H1 (cell line): ENCODE data around the gene DENND1A. TPM values are rescaled to one million over a fixed set of nuclear protein-coding genes. Genes with fewer than 3 reads are reported as not detected.

ENCODE experiments used
- CTCF ChIA-PET: fragments of 300-600 bp; sonication (Branson Sonifier 250); formaldehyde crosslinking; loops from one replicate; lab custom pipeline; 2021; ENCODE audit not compliant: partially characterized antibody; lab: Charles Lee
- POLR2A ChIA-PET: fragments of 300-600 bp; sonication (Branson Sonifier 250); formaldehyde crosslinking; loops from one replicate; lab custom pipeline; 2021; ENCODE audit warnings: inconsistent platforms; ENCODE audit not compliant: partially characterized antibody; lab: Charles Lee
- DNase-seq, 2 experiments: peaks; one replicate each; pipeline versions ENCODE4 v3.0.0 to v3.0.0-alpha.2; 2010 to 2022; ENCODE audit warnings: low spot score in 2 of 2, low read depth in 1 of 2, mixed read lengths in 1 of 2
- FAIRE-seq: peaks from 2 replicates; lab custom pipeline; 2011; peaks lifted over from hg19 to GRCh38; lab: Jason Lieb, UNC
- H2AFZ ChIP-seq: 2 replicates; pipeline ENCODE4 v1.8.1; 2012; ENCODE audit warnings: low read length, inconsistent platforms
- H2AK5ac ChIP-seq: 2 replicates; pipeline ENCODE4 v1.6.1; 2013; ENCODE audit warnings: low read depth, low read length
- H2BK120ac ChIP-seq: replicated peaks from 2 replicates; pipeline ENCODE3; 2013; ENCODE audit warnings: low read depth, low read length, inconsistent platforms
- H2BK12ac ChIP-seq: 2 replicates; pipeline ENCODE4 v1.6.1; 2013; ENCODE audit warnings: low read depth, low read length
- H2BK15ac ChIP-seq: 2 replicates; pipeline ENCODE4 v1.6.1; 2013; ENCODE audit warnings: low read length
- H2BK20ac ChIP-seq: 2 replicates; pipeline ENCODE4 v1.6.1; 2013; ENCODE audit warnings: low read length
- H2BK5ac ChIP-seq: 2 replicates; pipeline ENCODE4 v1.6.1; 2013; ENCODE audit warnings: low read depth, low read length
- H3K14ac ChIP-seq: 2 replicates; pipeline ENCODE4 v1.6.1; 2013; ENCODE audit warnings: inconsistent platforms; ENCODE audit not compliant: insufficient read length
- H3K18ac ChIP-seq: 2 replicates; pipeline ENCODE4 v1.6.1; 2013; ENCODE audit warnings: low read length; ENCODE audit errors: extremely low read depth
- H3K23ac ChIP-seq: 2 replicates; pipeline ENCODE4 v1.6.1; 2013; ENCODE audit warnings: inconsistent platforms; ENCODE audit not compliant: insufficient read length
- H3K23me2 ChIP-seq: 2 replicates; pipeline ENCODE4 v1.6.1; 2013; ENCODE audit warnings: low read depth, low read length
- H3K27ac ChIP-seq: 2 replicates; pipeline ENCODE4 v1.6.1; 2011; ENCODE audit warnings: low read depth, low read length, inconsistent platforms
- H3K27me3 ChIP-seq, 4 experiments: replicated peaks in 1 of 4; 1 replicate in 1 of 4; 2 replicates in 3 of 4; pipeline versions ENCODE4 v1.6.1 to v1.8.1; 2011 to 2013; ENCODE audit warnings: low read length in 3 of 4, mild to moderate bottlenecking in 3 of 4, inconsistent platforms in 2 of 4, mixed read lengths in 2 of 4, moderate library complexity in 1 of 4; ENCODE audit not compliant: control insufficient read depth in 3 of 4, insufficient read depth in 3 of 4; ENCODE audit errors: extremely low read depth in 1 of 4
- H3K36me3 ChIP-seq, 4 experiments: 2 replicates each; pipeline versions ENCODE4 v1.6.1 to v1.8.1; 2011 to 2013; ENCODE audit warnings: mild to moderate bottlenecking in 4 of 4, low read length in 3 of 4, moderate library complexity in 2 of 4, control low read depth in 1 of 4, inconsistent platforms in 1 of 4; ENCODE audit not compliant: insufficient read depth in 4 of 4, control insufficient read depth in 2 of 4
- H3K4ac ChIP-seq: replicated peaks from 2 replicates; pipeline ENCODE3; 2013; ENCODE audit warnings: low read length, low read depth, mixed read lengths, inconsistent platforms; ENCODE audit not compliant: insufficient read length
- H3K4me1 ChIP-seq, 4 experiments: replicated peaks in 1 of 4; 1 replicate in 1 of 4; 2 replicates in 3 of 4; pipeline versions ENCODE4 v1.6.1 to v1.8.1; 2011 to 2013; ENCODE audit warnings: low read length in 3 of 4, inconsistent platforms in 2 of 4, mixed read lengths in 1 of 4; ENCODE audit not compliant: insufficient read depth in 4 of 4, control insufficient read depth in 3 of 4
- H3K4me2 ChIP-seq, 2 experiments: 2 replicates each; pipeline versions ENCODE4 v1.6.1 to v1.8.1; 2011 to 2013; ENCODE audit warnings: low read depth in 2 of 2, low read length in 2 of 2, control low read depth in 1 of 2, inconsistent platforms in 1 of 2, mild to moderate bottlenecking in 1 of 2; ENCODE audit not compliant: insufficient read depth in 1 of 2
- H3K4me3 ChIP-seq, 4 experiments: fragments of 200-600, 300-600 bp in 1 of 4; sonication (generic), shearing (Covaris generic), sonication (Bioruptor Twin) in 1 of 4; 2 replicates each; pipeline versions ENCODE4 v1.5.1 to v1.8.1; 2011 to 2016; ENCODE audit warnings: low read length in 4 of 4, low read depth in 3 of 4, control low read depth in 2 of 4, inconsistent platforms in 2 of 4, mild to moderate bottlenecking in 2 of 4, mixed read lengths in 1 of 4, moderate library complexity in 1 of 4; ENCODE audit not compliant: insufficient read depth in 2 of 4; ENCODE audit errors: extremely low read depth in 1 of 4
- H3K56ac ChIP-seq: replicated peaks from 2 replicates; pipeline ENCODE3; 2013; ENCODE audit warnings: low read depth, mild to moderate bottlenecking, mixed read lengths, low read length, inconsistent platforms; ENCODE audit not compliant: insufficient read length
- H3K79me1 ChIP-seq: 2 replicates; pipeline ENCODE4 v1.6.1; 2013; ENCODE audit warnings: low read depth, low read length, control low read depth
- H3K79me2 ChIP-seq, 2 experiments: 2 replicates each; pipeline versions ENCODE4 v1.6.1 to v1.8.1; 2012 to 2013; ENCODE audit warnings: low read length in 2 of 2, mild to moderate bottlenecking in 2 of 2, inconsistent platforms in 1 of 2; ENCODE audit not compliant: insufficient read depth in 2 of 2, control insufficient read depth in 1 of 2
- H3K9ac ChIP-seq, 4 experiments: replicated peaks in 1 of 4; 1 replicate in 1 of 4; 2 replicates in 3 of 4; pipeline versions ENCODE4 v1.6.1 to v1.8.1; 2011 to 2013; ENCODE audit warnings: low read depth in 3 of 4, low read length in 3 of 4, control low read depth in 2 of 4, mild to moderate bottlenecking in 2 of 4, moderate library complexity in 2 of 4, inconsistent platforms in 1 of 4; ENCODE audit errors: extremely low read depth in 1 of 4
- H3K9me3 ChIP-seq, 2 experiments: 2 replicates each; pipeline versions ENCODE4 v1.6.1 to v1.8.1; 2012 to 2013; ENCODE audit warnings: mild to moderate bottlenecking in 2 of 2, moderate library complexity in 2 of 2, control low read depth in 1 of 2, inconsistent platforms in 1 of 2, low read depth in 1 of 2, low read length in 1 of 2, mixed read lengths in 1 of 2; ENCODE audit not compliant: insufficient read depth in 2 of 2
- H4K20me1 ChIP-seq, 2 experiments: replicated peaks in 1 of 2; 2 replicates each; pipeline versions ENCODE3 to v1.8.1; 2011 to 2013; ENCODE audit warnings: inconsistent platforms in 2 of 2, low read length in 2 of 2, mild to moderate bottlenecking in 1 of 2; ENCODE audit not compliant: insufficient read depth in 2 of 2, control insufficient read depth in 1 of 2
- H4K5ac ChIP-seq: 2 replicates; pipeline ENCODE4 v1.6.1; 2013; ENCODE audit warnings: low read length, low read depth, mixed read lengths, inconsistent platforms; ENCODE audit not compliant: insufficient read length
- H4K8ac ChIP-seq: 2 replicates; pipeline ENCODE4 v1.8.0; 2013; ENCODE audit warnings: mild to moderate bottlenecking, moderate library complexity, low read length, inconsistent platforms; ENCODE audit not compliant: insufficient read depth; ENCODE audit errors: extremely low read depth
- H4K91ac ChIP-seq: replicated peaks from 2 replicates; pipeline ENCODE3; 2013; ENCODE audit warnings: low read length, mixed read lengths, inconsistent platforms; ENCODE audit not compliant: insufficient read length
- BACH1 ChIP-seq: IDR thresholded peaks from 2 replicates; pipeline ENCODE4 v1.6.1; 2012; ENCODE audit warnings: low read length, improper control_type of control experiment
- BCL11A ChIP-seq, 2 experiments: IDR thresholded peaks; one replicate each; pipeline ENCODE4 v1.6.1; 2011; ENCODE audit warnings: low read depth in 2 of 2, low read length in 2 of 2, mild to moderate bottlenecking in 2 of 2
- CTCF ChIP-seq, 3 experiments: IDR thresholded peaks; 1 replicate in 2 of 3; 2 replicates in 1 of 3; pipeline versions ENCODE4 v1.5.1 to v1.6.1; 2011; ENCODE audit warnings: low read length in 3 of 3, mild to moderate bottlenecking in 3 of 3, inconsistent platforms in 2 of 3, low read depth in 1 of 3, moderate library complexity in 1 of 3; ENCODE audit not compliant: insufficient read depth in 1 of 3; ENCODE audit errors: control extremely low read depth in 1 of 3
- EP300 ChIP-seq, 2 experiments: IDR thresholded peaks; 1 replicate in 1 of 2; 2 replicates in 1 of 2; pipeline ENCODE4 v1.6.1; 2011 to 2012; ENCODE audit warnings: low read depth in 2 of 2, low read length in 2 of 2, mild to moderate bottlenecking in 2 of 2, borderline replicate concordance in 1 of 2, inconsistent platforms in 1 of 2, moderate library complexity in 1 of 2
- EZH2 ChIP-seq: fragments of 200-600 bp; sonication (generic); IDR thresholded peaks from 2 replicates; pipeline ENCODE4 v1.7.1; 2012; ENCODE audit warnings: low read depth, mild to moderate bottlenecking, moderate library complexity, low read length, inconsistent platforms; ENCODE audit not compliant: severe bottlenecking
- JUN ChIP-seq: IDR thresholded peaks from 2 replicates; pipeline ENCODE4 v1.6.1; 2011; ENCODE audit warnings: low read depth, mild to moderate bottlenecking, improper control_type of control experiment, low read length
- NANOG ChIP-seq: IDR thresholded peaks from 2 replicates; pipeline ENCODE4 v1.6.1; 2011; ENCODE audit warnings: low read length, low read depth, mild to moderate bottlenecking, inconsistent platforms; ENCODE audit not compliant: insufficient read depth, poor library complexity, severe bottlenecking
- POLR2A ChIP-seq, 2 experiments: IDR thresholded peaks; 1 replicate in 1 of 2; 2 replicates in 1 of 2; pipeline ENCODE4 v1.6.1; 2011; ENCODE audit warnings: low read depth in 2 of 2, low read length in 2 of 2, mild to moderate bottlenecking in 2 of 2; ENCODE audit errors: control extremely low read depth in 1 of 2
- SP1 ChIP-seq: IDR thresholded peaks from 2 replicates; pipeline ENCODE4 v1.6.1; 2011; ENCODE audit warnings: low read depth, low read length
- SP4 ChIP-seq: IDR thresholded peaks from 2 replicates; pipeline ENCODE4 v1.6.1; 2012; ENCODE audit warnings: low read length, inconsistent platforms
- SRF ChIP-seq: IDR thresholded peaks from 2 replicates; pipeline ENCODE4 v1.6.1; 2011; ENCODE audit warnings: mild to moderate bottlenecking, low read depth, low read length, moderate library complexity
- SUZ12 ChIP-seq: fragments of 200-600 bp; sonication (generic); IDR thresholded peaks from 2 replicates; pipeline ENCODE4 v1.6.1; 2012; ENCODE audit warnings: mild to moderate bottlenecking, inconsistent platforms, low read length, moderate library complexity, mixed read lengths
- TBP ChIP-seq: IDR thresholded peaks from 2 replicates; pipeline ENCODE4 v1.6.1; 2011; ENCODE audit warnings: low read depth, low read length, improper control_type of control experiment
- WGBS, 2 experiments: shearing (Covaris generic) in 1 of 2; methylation state at CpG; one replicate each; pipeline versions ENCODE4 v1.1.6 to v1.1.7; 2013 to 2015; ENCODE audit warnings: low lambda C conversion rate in 2 of 2, mixed read lengths in 2 of 2, inconsistent platforms in 1 of 2, low coverage in 1 of 2, missing lambda C conversion rate in 1 of 2; ENCODE audit not compliant: insufficient replicate concordance in 2 of 2, insufficient coverage in 1 of 2, insufficient read length in 1 of 2; ENCODE audit errors: extremely low coverage in 1 of 2, missing lambda C conversion rate in 1 of 2; 5-methylcytosine and 5-hydroxymethylcytosine counted together
- polyA plus RNA-seq, 7 experiments: library from polyadenylated mRNA; depleted of rRNA in 3 of 7; stranded (reverse) in 5 of 7; unstranded in 2 of 7; fragments of >200 nt in 5 of 7; fragments of 200-250 nt in 2 of 7; gene quantifications; 1 replicate in 5 of 7; 2 replicates in 1 of 7; 4 replicates in 1 of 7; pipeline versions ENCODE4 v1.2.1 to v1.2.3, GENCODE V29; 2011 to 2013; ENCODE audit warnings: missing spikeins in 2 of 7, mixed read lengths in 2 of 7
- total RNA-seq: library from RNA; stranded (reverse); fragmentation: NEBNext Ultra II Directional; extraction: Animal tissue kit (Norgen Biotek cat#: 25700); gene quantifications from 2 replicates; pipeline ENCODE4 v1.2.1, GENCODE V29; 2021

Gene DENND1A
- total and polyA plus RNA-seq, 2 of the 8 experiments (the other 6 are each of a cell fraction or from before 2014, with no cell fraction given) = 24.1 to 26.4 TPM

- Histone ChIP-seq H2AK5ac (no peak overlapping the region), H4K20me1 (no peaks in the 10 kb centered on the region), H3K18ac (no peak overlapping the region), H3K27ac (no peak overlapping the region), H3K4me2 (no peak overlapping the region), H3K23me2 (no peaks in the 10 kb centered on the region), H3K4ac (no peak overlapping the region), H3K9me3 (no peaks in the 10 kb centered on the region), H2AFZ (no peak overlapping the region), H4K8ac (no peak overlapping the region), H3K9ac (no peak overlapping the region), H4K91ac (no peak overlapping the region), H3K79me1 (no peaks in the 10 kb centered on the region), H3K27me3 (no peaks in the 10 kb centered on the region; a peak in 1 of 7 replicates), H3K4me3 (no peak overlapping the region), H3K79me2 (no peaks in the 10 kb centered on the region), H3K4me1 (peaks cover 0 to 4% (median 2%) of the 10 kb centered on the region in 4 experiments; a peak in 2 of 7 replicates), H2BK12ac (no peak overlapping the region), H3K36me3 (peaks cover 0 to 2% (median 0%) of the 10 kb centered on the region in 4 experiments; a peak in 2 of 8 replicates), H2BK20ac (no peak overlapping the region), H3K56ac (no peak overlapping the region), H2BK5ac (no peak overlapping the region), H3K14ac (no peak overlapping the region), H2BK15ac (no peak overlapping the region), H2BK120ac (no peak overlapping the region), H4K5ac (no peak overlapping the region), H3K23ac (no peak overlapping the region)
- DNase-seq (no peak), FAIRE-seq (no peak)
- POLR2A ChIA-PET = no interaction called here
- WGBS, 2 experiments = 84% methylated on average over 7 of the region's 7 CpGs; no CpG with 5 or more reads in 1 of the 2 experiments
- CTCF ChIA-PET = no interaction called here
- no peak for TF ChIP-seq JUN
- no peak for TF ChIP-seq SP1
- TF ChIP-seq SRF = no peak
- no peak for TF ChIP-seq NANOG
- TF ChIP-seq EP300 (IDR thresholded peaks at IDR 0.05; ENCODE audit: borderline replicate concordance in 1 of 2, low read depth in 2 of 2, low read length in 2 of 2) = no peak
- no peak for TF ChIP-seq BACH1
- no peak for TF ChIP-seq POLR2A (IDR thresholded peaks at IDR 0.05; ENCODE audit: control extremely low read depth in 1 of 2, low read depth in 2 of 2, low read length in 2 of 2)
- no peak for TF ChIP-seq SP4
- TF ChIP-seq EZH2 = no peak
- no peak for TF ChIP-seq BCL11A (IDR thresholded peaks at IDR 0.05; ENCODE audit: low read depth in 2 of 2, low read length in 2 of 2)
- no peak for TF ChIP-seq CTCF (IDR thresholded peaks at IDR 0.05; ENCODE audit: control extremely low read depth in 1 of 3, insufficient read depth in 1 of 3, low read depth in 1 of 3, low read length in 3 of 3)
- no peak for TF ChIP-seq TBP
- TF ChIP-seq SUZ12 = no peak
These were observed 277.5 kb downstream of the DENND1A start for GRCh38 chr9:123652416-123652815.
